ACC112 (cell line): ENCODE data around the gene MARCHF2.
"Not testable (repeated sequence)": the region's sequence is repeated elsewhere in the genome, so short reads cannot be mapped to it uniquely, and the experiment has no call there.

Experiments used
- H2AFZ ChIP-seq: fragments of 200-600 bp; sonication (generic); one replicate; pipeline ENCODE4 v1.6.0; 2017; ENCODE audit warnings: antibody characterized with exemption, low read length; ENCODE audit not compliant: unreplicated experiment
- H3K27ac ChIP-seq: fragments of 200-600 bp; sonication (generic); 2 replicates; pipeline ENCODE4 v1.5.1; 2014; ENCODE audit warnings: low read depth, mild to moderate bottlenecking, antibody characterized with exemption, low read length, moderate library complexity
- H3K27me3 ChIP-seq: fragments of 200-600 bp; sonication (generic); 2 replicates; pipeline ENCODE4 v1.6.1; 2014; ENCODE audit warnings: mild to moderate bottlenecking, antibody characterized with exemption, low read length, moderate library complexity, mixed read lengths; ENCODE audit not compliant: insufficient read depth
- H3K36me3 ChIP-seq: fragments of 200-600 bp; sonication (generic); 2 replicates; pipeline ENCODE4 v1.6.1; 2016; ENCODE audit warnings: mild to moderate bottlenecking, antibody characterized with exemption, low read length, moderate library complexity, mixed read lengths; ENCODE audit not compliant: insufficient read depth
- H3K4me1 ChIP-seq: fragments of 200-600 bp; sonication (generic); one replicate; pipeline ENCODE4 v1.6.1; 2016; ENCODE audit warnings: low read length, mixed read lengths; ENCODE audit not compliant: insufficient read depth, unreplicated experiment, control insufficient read depth
- H3K4me3 ChIP-seq: fragments of 200-600 bp; sonication (generic); 2 replicates; pipeline ENCODE4 v1.5.1; 2014; ENCODE audit warnings: mild to moderate bottlenecking, low read depth, low read length
- H3K79me2 ChIP-seq: fragments of 200-600 bp; sonication (generic); one replicate; pipeline ENCODE4 v1.6.0; 2016; ENCODE audit warnings: low read length; ENCODE audit not compliant: control insufficient read depth, unreplicated experiment, insufficient read depth

Gene MARCHF2

DNA sequence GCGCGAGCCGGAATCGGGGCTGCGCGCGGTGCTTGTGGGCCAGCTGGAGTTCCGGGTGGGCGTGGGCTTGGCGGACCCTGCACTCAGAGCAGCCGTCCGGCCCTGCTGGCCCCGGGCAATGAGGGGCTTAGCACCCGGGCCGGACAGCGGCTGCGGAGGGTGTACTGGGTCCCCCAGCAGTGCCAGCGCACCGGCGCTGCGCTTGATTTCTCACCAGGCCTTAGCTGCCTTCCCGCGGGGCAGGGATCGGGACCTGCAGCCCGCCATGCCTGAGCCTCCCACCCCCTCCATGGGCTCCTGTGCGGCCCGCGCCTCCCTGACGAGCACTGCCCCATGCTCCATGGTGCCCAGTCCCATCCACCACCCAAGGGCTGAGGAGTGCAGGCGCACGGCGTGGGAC, 37.3 kb upstream of the MARCHF2 start:
- H3K36me3 ChIP-seq = peaks cover 10% of the 10 kb centered on the region; the same call in 1 of the 2 replicates
- H3K4me3 ChIP-seq, H2AFZ ChIP-seq: not testable (repeated sequence)

DNA sequence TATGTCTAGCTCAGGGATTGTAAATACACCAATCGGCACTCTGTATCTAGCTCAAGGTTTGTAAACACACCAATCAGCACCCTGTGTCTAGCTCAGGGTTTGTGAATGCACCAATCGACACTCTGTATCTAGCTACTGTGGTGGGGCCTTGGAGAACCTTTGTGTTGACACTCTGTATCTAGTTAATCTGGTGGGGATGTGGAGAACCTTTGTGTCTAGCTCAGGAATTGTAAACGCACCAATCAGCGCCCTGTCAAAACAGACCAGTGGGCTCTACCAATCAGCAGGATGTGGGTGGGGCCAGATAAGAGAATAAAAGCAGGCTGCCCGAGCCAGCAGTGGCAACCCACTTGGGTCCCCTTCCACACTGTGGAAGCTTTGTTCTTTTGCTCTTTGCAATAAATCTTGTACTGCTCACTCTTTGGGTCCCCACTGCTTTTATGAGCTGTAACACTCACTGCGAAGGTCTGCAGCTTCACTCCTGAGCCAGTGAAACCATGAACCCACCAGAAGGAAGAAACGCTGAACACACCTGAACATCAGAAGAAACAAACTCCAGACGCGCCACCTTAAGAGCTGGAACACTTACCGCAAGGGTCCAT, 36.6 kb upstream of the MARCHF2 start:
- not testable (repeated sequence) for H3K4me1 ChIP-seq, H2AFZ ChIP-seq, H3K27ac ChIP-seq, H3K79me2 ChIP-seq, H3K27me3 ChIP-seq, H3K4me3 ChIP-seq
- peaks cover 10% of the 10 kb centered on the region; the same call in 1 of the 2 replicates for H3K36me3 ChIP-seq

More for the DNA sequence above, 37.3 kb upstream of the MARCHF2 start:
- H3K27me3 ChIP-seq, H3K27ac ChIP-seq, H3K79me2 ChIP-seq, H3K4me1 ChIP-seq: not testable (repeated sequence)

DNA sequence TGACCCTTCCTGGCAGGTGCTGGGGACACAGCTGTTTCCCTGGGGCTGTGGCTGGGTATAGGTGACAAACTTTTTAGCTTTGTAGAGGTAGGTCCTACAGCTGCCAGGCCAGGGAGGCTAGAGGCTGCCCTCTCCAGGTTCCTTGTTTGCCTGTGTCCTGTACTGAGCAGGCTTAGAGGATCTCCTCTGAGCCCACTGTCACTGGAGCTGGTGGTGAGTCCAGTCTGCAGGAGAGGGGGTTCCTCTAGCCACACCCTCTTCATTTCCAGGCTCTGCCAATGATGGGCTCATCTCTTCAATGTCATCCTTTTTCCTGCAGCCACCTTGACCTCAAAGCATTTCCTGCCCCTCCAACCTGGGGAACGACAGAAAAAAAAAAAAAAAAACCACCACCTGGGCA, 35.5 kb upstream of the MARCHF2 start:
- no peaks in the 10 kb centered on the region for H3K4me1 ChIP-seq
- H3K36me3 ChIP-seq = peaks cover 10% of the 10 kb centered on the region; the same call in 1 of the 2 replicates
- no peaks in the 10 kb centered on the region for H3K27me3 ChIP-seq
- no peak overlapping the region for H2AFZ ChIP-seq
- H3K4me3 ChIP-seq = no peak overlapping the region
- no peaks in the 10 kb centered on the region for H3K79me2 ChIP-seq
- no peak overlapping the region for H3K27ac ChIP-seq

DNA sequence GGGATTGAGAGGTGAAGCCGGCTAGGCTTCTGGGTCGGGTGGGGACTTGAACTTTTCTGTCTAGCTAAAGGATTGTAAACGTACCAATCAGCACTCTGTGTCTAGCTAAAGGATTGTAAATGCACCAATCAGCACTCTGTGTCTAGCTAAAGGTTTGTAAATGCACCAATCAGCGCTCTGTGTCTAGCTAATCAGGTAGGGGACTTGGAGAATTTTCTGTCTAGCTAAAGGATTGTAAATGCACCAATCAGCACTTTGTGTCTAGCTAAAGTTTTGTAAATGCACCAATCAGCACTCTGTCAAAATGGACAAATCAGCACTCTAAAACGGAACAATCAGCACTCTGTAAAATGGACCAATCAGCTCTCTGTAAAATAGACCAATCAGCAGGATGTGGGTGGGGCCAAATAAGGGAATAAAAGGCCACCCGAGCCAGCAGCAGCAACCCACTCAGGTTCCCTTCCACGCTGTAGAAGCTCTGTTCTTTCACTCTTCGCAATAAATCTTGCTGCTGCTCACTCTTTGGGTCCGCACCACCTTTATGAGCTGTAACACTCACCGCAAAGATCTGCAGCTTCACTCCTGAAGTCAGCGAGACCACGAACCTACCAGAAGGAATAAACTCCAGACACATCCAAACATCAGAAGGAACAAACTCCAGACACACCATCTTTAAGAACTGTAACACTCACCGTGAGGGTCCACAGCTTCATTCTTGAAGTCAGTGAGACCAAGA, 33.8 kb upstream of the MARCHF2 start:
- H3K27ac ChIP-seq, H2AFZ ChIP-seq, H3K4me3 ChIP-seq, H3K4me1 ChIP-seq, H3K79me2 ChIP-seq, H3K27me3 ChIP-seq, H3K36me3 ChIP-seq: not testable (repeated sequence)

DNA sequence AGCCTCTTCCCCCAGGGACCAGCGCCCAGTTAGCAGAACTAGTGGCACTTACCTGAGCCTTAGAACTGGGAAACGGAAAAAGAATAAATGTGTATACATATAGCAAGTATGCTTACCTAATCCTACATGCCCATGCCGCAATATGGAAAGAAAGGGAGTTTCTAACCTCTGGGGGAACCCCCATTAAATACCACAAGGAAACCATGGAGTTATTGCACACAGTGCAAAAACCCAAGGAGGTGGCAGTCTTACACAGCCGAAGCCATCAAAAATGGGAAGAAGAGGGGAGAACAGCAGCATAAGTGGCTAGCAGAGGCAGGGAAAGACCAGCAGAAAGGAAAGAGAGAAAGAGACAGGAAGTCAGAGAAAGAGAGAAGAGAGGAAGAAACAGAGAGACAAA, 28.5 kb upstream of the MARCHF2 start:
- not testable (repeated sequence) for H3K27ac ChIP-seq, H3K79me2 ChIP-seq, H3K36me3 ChIP-seq, H3K4me1 ChIP-seq, H3K4me3 ChIP-seq, H2AFZ ChIP-seq, H3K27me3 ChIP-seq

DNA sequence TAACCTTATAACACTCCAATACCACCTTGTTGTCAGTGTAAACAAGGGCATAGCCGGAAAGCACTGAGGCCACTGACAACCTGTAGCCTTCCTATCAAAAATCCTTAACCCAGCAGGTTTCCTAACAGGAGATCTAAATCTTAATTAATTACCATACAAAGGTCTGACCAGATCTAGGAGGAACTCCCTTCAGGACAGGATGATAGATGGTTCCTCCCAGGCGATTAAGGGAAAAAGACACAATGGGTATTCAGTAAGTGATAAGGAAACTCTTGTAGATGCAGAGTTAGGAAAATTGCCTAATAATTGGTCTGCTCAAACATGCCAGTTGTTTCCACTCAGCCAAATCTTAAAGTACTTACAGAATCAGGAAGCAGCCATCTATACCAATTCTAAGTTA, 28.0 kb upstream of the MARCHF2 start:
- H3K27me3 ChIP-seq, H3K4me3 ChIP-seq, H2AFZ ChIP-seq, H3K79me2 ChIP-seq, H3K27ac ChIP-seq, H3K36me3 ChIP-seq, H3K4me1 ChIP-seq: not testable (repeated sequence)

DNA sequence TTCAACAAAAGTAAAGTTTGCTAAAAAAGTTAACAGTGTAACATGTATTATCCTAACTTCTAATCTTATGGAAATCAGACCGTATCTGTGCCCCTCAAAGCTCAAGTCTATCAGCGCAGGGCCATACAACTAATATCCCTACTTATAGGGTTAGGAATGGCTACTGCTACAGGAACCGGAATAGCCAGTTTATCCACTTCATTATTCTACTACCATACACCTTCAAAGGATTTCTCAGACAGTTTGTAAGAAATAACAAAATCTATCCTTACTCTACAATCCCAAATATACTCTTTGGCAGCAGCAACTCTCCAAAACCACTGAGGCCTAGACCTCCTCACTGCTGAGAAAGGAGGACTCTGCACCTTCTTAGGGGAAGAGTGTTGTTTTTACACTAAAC, 27.5 kb upstream of the MARCHF2 start:
- not testable (repeated sequence) for H3K36me3 ChIP-seq, H2AFZ ChIP-seq

DNA sequence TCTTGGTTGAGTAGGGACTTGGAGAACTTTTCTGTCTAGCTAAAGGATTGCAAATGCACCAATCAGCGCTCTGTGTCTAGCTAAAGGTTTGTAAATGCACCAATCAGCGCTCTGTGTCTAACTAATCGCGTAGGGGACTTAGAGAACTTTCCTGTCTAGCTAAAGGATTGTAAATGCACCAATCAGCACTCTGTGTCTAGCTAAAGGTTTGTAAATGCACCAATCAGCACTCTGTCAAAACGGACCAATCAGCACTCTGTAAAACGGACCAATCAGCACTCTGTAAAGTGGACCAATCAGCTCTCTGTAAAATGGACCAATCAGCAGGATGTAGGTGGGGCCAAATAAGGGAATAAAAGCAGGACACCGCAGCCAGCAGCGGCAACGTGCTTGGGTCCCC, 26.7 kb upstream of the MARCHF2 start:
- not testable (repeated sequence) for H3K27ac ChIP-seq, H3K79me2 ChIP-seq, H2AFZ ChIP-seq, H3K36me3 ChIP-seq, H3K4me3 ChIP-seq, H3K27me3 ChIP-seq, H3K4me1 ChIP-seq

More for the DNA sequence above, 27.5 kb upstream of the MARCHF2 start:
- H3K27me3 ChIP-seq, H3K79me2 ChIP-seq, H3K4me1 ChIP-seq, H3K27ac ChIP-seq, H3K4me3 ChIP-seq: not testable (repeated sequence)

DNA sequence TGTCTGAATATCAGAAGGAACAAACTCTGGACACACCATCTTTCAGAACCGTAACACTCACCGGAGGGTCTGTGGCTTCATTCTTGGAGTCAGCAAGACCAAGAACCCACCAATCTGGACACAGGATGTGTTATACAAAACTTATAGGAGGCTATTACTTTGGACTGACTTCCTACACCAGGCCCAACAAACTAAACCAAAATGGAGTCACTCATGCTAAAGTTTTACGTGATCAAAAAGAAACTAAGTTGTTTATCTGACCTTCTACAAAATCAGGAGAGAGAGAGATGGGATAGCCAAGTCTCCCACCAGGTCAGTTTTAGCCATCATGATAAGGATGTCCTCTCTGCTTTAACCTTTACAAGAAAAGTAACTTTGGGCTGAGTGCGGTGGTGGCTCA, 26.1 kb upstream of the MARCHF2 start:
- H3K27ac ChIP-seq = no peak overlapping the region
- no peak overlapping the region for H2AFZ ChIP-seq
- H3K27me3 ChIP-seq = no peaks in the 10 kb centered on the region
- H3K79me2 ChIP-seq = peaks cover 10% of the 10 kb centered on the region
- H3K36me3 ChIP-seq = no peaks in the 10 kb centered on the region
- H3K4me1 ChIP-seq = peaks cover 11% of the 10 kb centered on the region
- no peak overlapping the region for H3K4me3 ChIP-seq

DNA sequence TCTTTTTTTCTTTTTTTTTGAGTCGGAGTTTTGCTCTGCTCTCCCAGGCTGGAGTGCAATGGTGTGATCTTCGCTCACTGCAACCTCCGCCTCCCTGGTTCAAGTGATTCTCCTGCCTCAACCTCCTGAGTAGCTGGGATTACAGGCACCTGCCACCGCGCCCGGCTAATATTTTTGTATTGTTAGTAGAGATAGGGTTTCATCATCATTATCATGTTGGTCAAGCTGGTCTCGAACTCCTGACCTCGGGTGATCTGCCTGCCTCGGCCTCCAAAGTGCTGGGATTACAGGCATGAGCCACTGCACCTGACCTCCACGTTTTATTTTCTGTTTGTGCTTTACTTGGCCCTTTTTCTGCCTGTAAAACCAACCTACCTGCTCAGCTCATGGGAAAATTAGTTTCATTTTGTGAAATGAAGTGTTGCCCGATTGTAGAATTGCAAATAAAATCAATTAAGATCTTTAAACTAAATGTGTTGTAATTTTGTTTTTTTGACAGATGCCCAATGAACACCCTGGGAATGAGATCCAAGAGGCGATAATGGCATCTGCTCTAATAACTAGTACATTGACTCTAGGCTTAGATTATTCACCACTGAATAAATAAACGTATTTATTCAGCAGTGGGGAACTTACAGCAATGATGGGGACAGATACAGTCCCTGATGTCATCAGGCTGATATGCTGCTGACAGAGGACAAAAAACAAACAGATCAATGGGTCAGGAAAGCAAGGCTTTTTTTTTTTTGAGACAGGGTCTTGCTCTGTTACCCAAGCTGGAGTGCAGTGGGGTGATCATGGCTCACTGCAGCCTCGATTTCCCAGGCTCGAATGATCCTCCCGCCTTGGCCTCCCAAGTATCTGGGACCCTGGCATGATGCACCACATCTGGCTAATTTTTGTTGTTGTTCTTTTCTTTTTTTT, 25.2 kb upstream of the MARCHF2 start:
- H3K79me2 ChIP-seq = peaks cover 16% of the 10 kb centered on the region
- H3K27me3 ChIP-seq = no peaks in the 10 kb centered on the region
- no peaks in the 10 kb centered on the region for H3K36me3 ChIP-seq
- H3K27ac ChIP-seq = no peak overlapping the region
- no peak overlapping the region for H3K4me3 ChIP-seq
- H3K4me1 ChIP-seq = peaks cover 12% of the 10 kb centered on the region
- H2AFZ ChIP-seq = no peak overlapping the region
